Keratinocyte (primary cell): ENCODE measurements around the gene TMEM19. TPM values are rescaled to one million over a fixed set of nuclear protein-coding genes. Genes with fewer than 3 reads are reported as not detected.

ENCODE experiments used
- DNase-seq: peaks from one replicate; pipeline ENCODE4 v3.0.0-alpha.2; 2011; ENCODE audit warnings: low read depth, missing footprints, low spot score
- FAIRE-seq: peaks from 2 replicates; lab custom pipeline; 2011; peaks lifted over from hg19 to GRCh38; lab: Jason Lieb, UNC
- H2AFZ ChIP-seq: 2 replicates; pipeline ENCODE4 v1.6.0; 2012; ENCODE audit warnings: low read length, control low read depth, inconsistent platforms; ENCODE audit not compliant: control insufficient read depth
- H3K27ac ChIP-seq: 2 replicates; pipeline ENCODE4 v1.5.1; 2011; ENCODE audit warnings: low read length; ENCODE audit not compliant: control insufficient read depth, insufficient read depth
- H3K27me3 ChIP-seq: 3 replicates; pipeline ENCODE4 v1.6.0; 2011; ENCODE audit warnings: low read length; ENCODE audit not compliant: control insufficient read depth, insufficient read depth; ENCODE audit errors: extremely low read depth
- H3K36me3 ChIP-seq, 2 experiments: 2 replicates in 1 of 2; 3 replicates in 1 of 2; pipeline ENCODE4 v1.5.1; 2011; ENCODE audit warnings: low read length in 2 of 2, mild to moderate bottlenecking in 1 of 2; ENCODE audit not compliant: control insufficient read depth in 2 of 2, insufficient read depth in 2 of 2; ENCODE audit errors: extremely low read depth in 1 of 2
- H3K4me1 ChIP-seq: 3 replicates; pipeline ENCODE4 v1.5.1; 2011; ENCODE audit warnings: low read length; ENCODE audit not compliant: control insufficient read depth, insufficient read depth; ENCODE audit errors: extremely low read depth
- H3K4me2 ChIP-seq: 3 replicates; pipeline ENCODE4 v1.6.0; 2011; ENCODE audit warnings: low read depth, low read length; ENCODE audit not compliant: control insufficient read depth, insufficient read depth; ENCODE audit errors: extremely low read depth
- H3K4me3 ChIP-seq, 3 experiments: fragments of 200-600 bp in 1 of 3; sonication (generic) in 1 of 3; 2 replicates in 2 of 3; 3 replicates in 1 of 3; pipeline ENCODE4 v1.5.1; 2011 to 2016; ENCODE audit warnings: low read length in 3 of 3, mild to moderate bottlenecking in 3 of 3, control low read depth in 2 of 3, inconsistent platforms in 1 of 3, low read depth in 1 of 3, mixed read lengths in 1 of 3, mixed run types in 1 of 3, moderate library complexity in 1 of 3; ENCODE audit not compliant: control insufficient read depth in 2 of 3, insufficient read depth in 2 of 3; ENCODE audit errors: extremely low read depth in 1 of 3
- H3K79me2 ChIP-seq: 2 replicates; pipeline ENCODE4 v1.6.0; 2012; ENCODE audit warnings: low read length; ENCODE audit not compliant: control insufficient read depth, insufficient read depth
- H3K9ac ChIP-seq: 3 replicates; pipeline ENCODE4 v1.6.0; 2011; ENCODE audit warnings: low read length; ENCODE audit not compliant: control insufficient read depth, insufficient read depth; ENCODE audit errors: extremely low read depth
- H3K9me1 ChIP-seq: 3 replicates; pipeline ENCODE4 v1.6.0; 2011; ENCODE audit warnings: low read length; ENCODE audit not compliant: control insufficient read depth, insufficient read depth; ENCODE audit errors: extremely low read depth
- H3K9me3 ChIP-seq: 2 replicates; pipeline ENCODE4 v1.5.1; 2012; ENCODE audit warnings: low read depth, low read length; ENCODE audit not compliant: control insufficient read depth
- H4K20me1 ChIP-seq: 3 replicates; pipeline ENCODE4 v1.6.0; 2011; ENCODE audit warnings: low read length; ENCODE audit not compliant: control insufficient read depth, insufficient read depth; ENCODE audit errors: extremely low read depth
- EZH2 ChIP-seq: IDR thresholded peaks from one replicate; pipeline ENCODE4 v1.6.1; 2012; ENCODE audit warnings: inconsistent platforms, mild to moderate bottlenecking, low read length, moderate library complexity
- dilution Hi-C: fragments of 300-500 bp; cut with MboI; formaldehyde crosslinking; loops from one replicate; pipeline ENCODE4 v1.7.0; 2020; ENCODE audit warnings: low sequenced_read_pairs; ENCODE audit not compliant: extremely low pct_ligation_motif_present
- polyA plus RNA-seq, 5 experiments: library from polyadenylated mRNA; depleted of rRNA in 3 of 5; stranded (reverse) in 3 of 5; stranded (forward) in 1 of 5; unstranded in 1 of 5; fragments of >200 nt; gene quantifications; 1 replicate in 1 of 5; 2 replicates in 3 of 5; 3 replicates in 1 of 5; pipeline versions ENCODE4 v1.2.1 to v1.2.3, GENCODE V29; 2011 to 2012; ENCODE audit warnings: missing spikeins in 2 of 5, low read depth in 1 of 5, low replicate concordance in 1 of 5
- TF ChIP-seq, protein P1 (sequence below), 3 experiments: IDR thresholded peaks in 1 of 3; conservative IDR thresholded peaks in 1 of 3; optimal IDR thresholded peaks in 1 of 3; 2 replicates in 2 of 3; 3 replicates in 1 of 3; pipeline versions ENCODE3 to v1.5.1; 2011; ENCODE audit warnings: low read length in 3 of 3, mild to moderate bottlenecking in 3 of 3, moderate library complexity in 2 of 3, control low read depth in 1 of 3, inconsistent platforms in 1 of 3; ENCODE audit not compliant: insufficient read depth in 2 of 3; ENCODE audit errors: extremely low read depth in 1 of 3

Gene TMEM19
- polyA plus RNA-seq, 1 donor (not counting 4 experiments of a cell fraction or from before 2014, with no cell fraction given): 38.8 TPM

DNA sequence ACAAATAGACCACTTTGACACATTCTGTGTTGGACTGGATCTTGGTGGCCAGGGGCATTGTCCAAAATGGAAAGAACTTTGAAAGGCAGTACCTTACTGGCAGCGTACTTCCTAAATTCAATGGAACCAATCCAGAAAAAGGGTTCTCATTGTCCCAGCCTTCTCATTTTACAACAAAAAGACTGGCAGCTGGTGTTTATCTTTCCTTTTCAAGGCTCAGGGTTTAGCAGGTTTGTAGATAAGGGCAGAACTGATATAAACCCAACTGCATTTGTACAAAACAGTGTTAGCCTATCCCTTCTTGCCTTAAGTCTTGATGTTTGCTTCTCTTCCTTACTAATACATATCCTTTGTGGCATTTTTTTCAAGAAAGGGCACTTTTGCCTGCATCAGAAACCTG is 14.1 kb upstream of the TMEM19 start:
- Histone ChIP-seq H2AFZ (no peak overlapping the region), H3K36me3 (no peaks in the 10 kb centered on the region), H3K9me1 (no peaks in the 10 kb centered on the region), H3K79me2 (no peaks in the 10 kb centered on the region), H3K4me1 (no peaks in the 10 kb centered on the region), H3K27ac (no peak overlapping the region), H3K9me3 (no peaks in the 10 kb centered on the region), H3K27me3 (no peaks in the 10 kb centered on the region), H3K4me3 (no peak overlapping the region), H4K20me1 (no peaks in the 10 kb centered on the region), H3K4me2 (no peak overlapping the region), H3K9ac (no peak overlapping the region)
- dilution Hi-C loops: no loop called here
- DNase-seq: no peak
- TF ChIP-seq, protein P1, sequence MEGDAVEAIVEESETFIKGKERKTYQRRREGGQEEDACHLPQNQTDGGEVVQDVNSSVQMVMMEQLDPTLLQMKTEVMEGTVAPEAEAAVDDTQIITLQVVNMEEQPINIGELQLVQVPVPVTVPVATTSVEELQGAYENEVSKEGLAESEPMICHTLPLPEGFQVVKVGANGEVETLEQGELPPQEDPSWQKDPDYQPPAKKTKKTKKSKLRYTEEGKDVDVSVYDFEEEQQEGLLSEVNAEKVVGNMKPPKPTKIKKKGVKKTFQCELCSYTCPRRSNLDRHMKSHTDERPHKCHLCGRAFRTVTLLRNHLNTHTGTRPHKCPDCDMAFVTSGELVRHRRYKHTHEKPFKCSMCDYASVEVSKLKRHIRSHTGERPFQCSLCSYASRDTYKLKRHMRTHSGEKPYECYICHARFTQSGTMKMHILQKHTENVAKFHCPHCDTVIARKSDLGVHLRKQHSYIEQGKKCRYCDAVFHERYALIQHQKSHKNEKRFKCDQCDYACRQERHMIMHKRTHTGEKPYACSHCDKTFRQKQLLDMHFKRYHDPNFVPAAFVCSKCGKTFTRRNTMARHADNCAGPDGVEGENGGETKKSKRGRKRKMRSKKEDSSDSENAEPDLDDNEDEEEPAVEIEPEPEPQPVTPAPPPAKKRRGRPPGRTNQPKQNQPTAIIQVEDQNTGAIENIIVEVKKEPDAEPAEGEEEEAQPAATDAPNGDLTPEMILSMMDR (optimal IDR thresholded peaks at IDR 0.05 in 1 of 3, IDR thresholded peaks at IDR 0.05 in 1 of 3, conservative IDR thresholded peaks at IDR 0.05 in 1 of 3; ENCODE audit: extremely low read depth in 1 of 3, insufficient read depth in 2 of 3, low read length in 3 of 3): no peak
- no peak for TF ChIP-seq EZH2
- FAIRE-seq: no peak

DNA sequence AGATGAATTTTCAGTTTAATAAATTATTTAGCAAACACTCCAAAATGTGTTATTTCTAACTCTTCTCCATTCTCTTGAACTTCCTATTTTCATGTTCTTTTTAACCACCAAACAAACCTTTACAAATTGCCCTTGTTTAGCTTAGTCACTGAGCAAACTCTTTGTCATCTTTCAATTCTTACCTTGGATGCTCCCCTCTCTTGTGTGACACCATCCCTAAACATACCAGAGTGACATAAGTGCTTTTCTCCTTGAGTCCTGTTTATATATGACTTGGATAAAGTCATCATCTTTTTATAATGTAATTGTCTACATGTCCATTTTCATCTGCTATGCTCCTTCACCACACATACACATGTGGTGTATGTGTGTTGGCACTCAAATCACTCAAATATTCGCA is 3.4 kb upstream of the TMEM19 start:
- FAIRE-seq (no peak), DNase-seq (no peak)
- Histone ChIP-seq H3K4me3 (no peak overlapping the region), H3K4me2 (no peak overlapping the region), H2AFZ (no peak overlapping the region), H3K9ac (no peak overlapping the region), H3K9me3 (no peaks in the 10 kb centered on the region), H3K27ac (no peak overlapping the region), H4K20me1 (no peaks in the 10 kb centered on the region), H3K36me3 (no peaks in the 10 kb centered on the region), H3K9me1 (no peaks in the 10 kb centered on the region), H3K79me2 (no peaks in the 10 kb centered on the region), H3K4me1 (peaks cover 9% of the 10 kb centered on the region), H3K27me3 (no peaks in the 10 kb centered on the region)
- dilution Hi-C loops: no loop called here
- TF ChIP-seq EZH2: no peak
- TF ChIP-seq, protein P1 (optimal IDR thresholded peaks at IDR 0.05 in 1 of 3, IDR thresholded peaks at IDR 0.05 in 1 of 3, conservative IDR thresholded peaks at IDR 0.05 in 1 of 3; ENCODE audit: extremely low read depth in 1 of 3, insufficient read depth in 2 of 3, low read length in 3 of 3): no peak
